Endothelial cell of umbilical vein (primary cell): ENCODE data around the gene SLC13A5. TPM values are rescaled to one million over a fixed set of nuclear protein-coding genes. Genes with fewer than 3 reads are reported as not detected.

Experiments
- BruUV-seq: library from RNA; stranded (reverse); fragments of 400-500 nt; replicated peaks from 2 replicates; lab custom pipeline; 2021; lab: Mats Ljungman, UMichigan
- CTCF ChIA-PET: fragments of 300-600, 350-600 bp; sonication (Branson Sonifier 250); formaldehyde crosslinking; loops from one replicate; lab custom pipeline; 2021; ENCODE audit warnings: antibody characterized with exemption, inconsistent platforms; lab: Charles Lee
- POLR2A ChIA-PET: fragments of 300-600, 350-600 bp; sonication (Branson Sonifier 250); formaldehyde crosslinking; loops from one replicate; lab custom pipeline; 2021; ENCODE audit warnings: antibody characterized with exemption, inconsistent platforms; lab: Charles Lee
- DNase-seq: peaks from one replicate; pipeline ENCODE4 v3.0.0-alpha.2; 2011; ENCODE audit warnings: low read depth, low spot score
- FAIRE-seq: peaks from 2 replicates; lab custom pipeline; 2011; peaks lifted over from hg19 to GRCh38; lab: Jason Lieb, UNC
- H2AFZ ChIP-seq: 2 replicates; pipeline ENCODE4 v1.6.0; 2012; ENCODE audit warnings: low read depth, low read length, control low read depth, inconsistent platforms
- H3K27ac ChIP-seq: 2 replicates; pipeline ENCODE4 v1.5.1; 2011; ENCODE audit warnings: low read depth, mild to moderate bottlenecking, control low read depth, low read length, moderate library complexity; ENCODE audit not compliant: insufficient read depth
- H3K27me3 ChIP-seq, 2 experiments: 2 replicates each; pipeline versions ENCODE4 v1.6.0 to v1.6.1; 2011; ENCODE audit warnings: low read length in 2 of 2, mixed read lengths in 1 of 2; ENCODE audit not compliant: control insufficient read depth in 2 of 2, insufficient read depth in 2 of 2
- H3K36me3 ChIP-seq, 2 experiments: 2 replicates in 1 of 2; 3 replicates in 1 of 2; pipeline ENCODE4 v1.5.1; 2011; ENCODE audit warnings: low read length in 2 of 2, mild to moderate bottlenecking in 1 of 2, moderate library complexity in 1 of 2; ENCODE audit not compliant: control insufficient read depth in 2 of 2, insufficient read depth in 2 of 2; ENCODE audit errors: extremely low read depth in 1 of 2
- H3K4me1 ChIP-seq: 3 replicates; pipeline ENCODE4 v1.5.1; 2011; ENCODE audit warnings: mild to moderate bottlenecking, low read length; ENCODE audit not compliant: control insufficient read depth, insufficient read depth; ENCODE audit errors: extremely low read depth
- H3K4me2 ChIP-seq: 2 replicates; pipeline ENCODE4 v1.6.1; 2011; ENCODE audit warnings: low read length, control low read depth, mixed read lengths; ENCODE audit not compliant: insufficient read depth
- H3K4me3 ChIP-seq, 3 experiments: fragments of 200-600 bp in 1 of 3; sonication (generic), shearing (Covaris generic) in 1 of 3; replicated peaks in 1 of 3; 2 replicates each; pipeline ENCODE4 v1.5.1; 2011 to 2016; ENCODE audit warnings: control low read depth in 3 of 3, low read length in 3 of 3, mild to moderate bottlenecking in 2 of 3, inconsistent platforms in 1 of 3, low read depth in 1 of 3, moderate library complexity in 1 of 3; ENCODE audit not compliant: insufficient read depth in 1 of 3
- H3K79me2 ChIP-seq: 2 replicates; pipeline ENCODE4 v1.6.0; 2012; ENCODE audit warnings: low read length, inconsistent platforms; ENCODE audit not compliant: control insufficient read depth, insufficient read depth
- H3K9ac ChIP-seq: replicated peaks from 2 replicates; pipeline ENCODE3; 2011; ENCODE audit warnings: low read length, control low read depth; ENCODE audit not compliant: insufficient read depth; ENCODE audit errors: extremely low read depth
- H3K9me1 ChIP-seq: replicated peaks from 3 replicates; pipeline ENCODE4 v1.6.0; 2011; ENCODE audit warnings: mild to moderate bottlenecking, low read length; ENCODE audit not compliant: control insufficient read depth, insufficient read depth; ENCODE audit errors: extremely low read depth
- H3K9me3 ChIP-seq: replicated peaks from 2 replicates; pipeline ENCODE4 v1.5.1; 2012; ENCODE audit warnings: low read length, inconsistent platforms; ENCODE audit not compliant: control insufficient read depth, insufficient read depth
- H4K20me1 ChIP-seq: replicated peaks from 2 replicates; pipeline ENCODE3; 2011; ENCODE audit warnings: mild to moderate bottlenecking, low read length; ENCODE audit not compliant: control insufficient read depth, insufficient read depth; ENCODE audit errors: extremely low read depth
- CTCF ChIP-seq, 2 donors: IDR thresholded peaks; 1 replicate in 1 of 2; 2 replicates in 1 of 2; pipeline ENCODE4 v1.5.1; 2011; ENCODE audit warnings: low read length in 2 of 2, mild to moderate bottlenecking in 2 of 2, moderate library complexity in 2 of 2, control low read depth in 1 of 2, inconsistent platforms in 1 of 2, low read depth in 1 of 2; ENCODE audit not compliant: insufficient read depth in 1 of 2; ENCODE audit errors: extremely low read depth in 1 of 2
- EZH2 ChIP-seq: IDR thresholded peaks from 2 replicates; pipeline ENCODE4 v1.6.1; 2012; ENCODE audit warnings: borderline replicate concordance, low read depth, mild to moderate bottlenecking, moderate library complexity, low read length, inconsistent platforms; ENCODE audit not compliant: severe bottlenecking
- FOS ChIP-seq: IDR thresholded peaks from 2 replicates; pipeline ENCODE4 v1.6.1; 2011; ENCODE audit warnings: mild to moderate bottlenecking, low read length, moderate library complexity, borderline replicate concordance; ENCODE audit not compliant: insufficient read depth
- GATA2 ChIP-seq: IDR thresholded peaks from 2 replicates; pipeline ENCODE4 v1.7.0; 2011; ENCODE audit warnings: low read depth, mild to moderate bottlenecking, moderate library complexity, mixed read lengths, low read length; ENCODE audit not compliant: insufficient read length, insufficient read depth
- JUN ChIP-seq: IDR thresholded peaks from 2 replicates; pipeline ENCODE4 v1.6.1; 2011; ENCODE audit warnings: borderline replicate concordance, low read depth; ENCODE audit not compliant: insufficient read length, insufficient read depth
- MAX ChIP-seq: IDR thresholded peaks from 2 replicates; pipeline ENCODE4 v1.6.1; 2011; ENCODE audit not compliant: insufficient read depth, insufficient read length
- MYC ChIP-seq: IDR thresholded peaks from one replicate; pipeline ENCODE4 v1.6.1; 2011; ENCODE audit warnings: mild to moderate bottlenecking, low read depth, low read length
- POLR2A ChIP-seq: IDR thresholded peaks from 2 replicates; pipeline ENCODE4 v1.6.1; 2012; ENCODE audit warnings: low read depth, mild to moderate bottlenecking, control low read depth, low read length
- POLR2AphosphoS5 ChIP-seq: IDR thresholded peaks from 2 replicates; pipeline ENCODE4 v1.6.1; 2012; ENCODE audit warnings: low read depth, mild to moderate bottlenecking, control low read depth, low read length, moderate library complexity; ENCODE audit not compliant: insufficient read depth
- dilution Hi-C: fragments of 300-500 bp; cut with MboI; formaldehyde crosslinking; loops from one replicate; pipeline ENCODE4 v1.15.0; 2019; ENCODE audit warnings: low sequenced_read_pairs; ENCODE audit not compliant: extremely low pct_ligation_motif_present
- intact Hi-C: fragments of 100-400 bp; cut with micrococcal nuclease; formaldehyde crosslinking; loops from one replicate; pipeline ENCODE4 v1.10.0; 2022
- polyA plus RNA-seq, 4 experiments: library from polyadenylated mRNA; depleted of rRNA in 3 of 4; stranded (reverse) in 3 of 4; unstranded in 1 of 4; fragments of >200 nt; gene quantifications; 2 replicates each; pipeline versions ENCODE4 v1.2.1 to v1.2.3, GENCODE V29; 2011 to 2012; ENCODE audit warnings: missing spikeins in 1 of 4
- total RNA-seq: library from RNA; stranded (reverse); gene quantifications from 2 replicates; pipeline ENCODE4 v1.2.3, GENCODE V29; 2021

SLC13A5 gene
- total and polyA plus RNA-seq, 2 donors (not counting 3 experiments of a cell fraction or from before 2014, with no cell fraction given): 0.03 TPM; not detected in 1

- H3K4me2 ChIP-seq: no peak overlapping the region
Measured at GRCh38 chr17:6708357-6708961, 4.7 kb downstream of the SLC13A5 start.

More at GRCh38 chr17:6708357-6708961, 4.7 kb downstream of the SLC13A5 start:
- no peaks in the 10 kb centered on the region for H3K9me1 ChIP-seq
- H3K27me3 ChIP-seq: peaks cover 19% of the 10 kb centered on the region in 2 experiments
- BruUV-seq: no TSS peak
- intact Hi-C loops: no loop called here
- H3K9ac ChIP-seq: no peak overlapping the region
- H2AFZ ChIP-seq: no peak overlapping the region
- ChIA-PET CTCF (no interaction called here), POLR2A (no interaction called here)
- H3K79me2 ChIP-seq: no peaks in the 10 kb centered on the region
- no peaks in the 10 kb centered on the region for H3K9me3 ChIP-seq
- TF ChIP-seq MYC (no peak), GATA2 (no peak), FOS (no peak), MAX (no peak), EZH2 (no peak), CTCF (IDR thresholded peaks at IDR 0.05; ENCODE audit: extremely low read depth in 1 of 2, insufficient read depth in 1 of 2, low read depth in 1 of 2, low read length in 2 of 2) (no peak), JUN (no peak), POLR2AphosphoS5 (no peak), POLR2A (no peak)
- no peaks in the 10 kb centered on the region for H4K20me1 ChIP-seq
- no peak for DNase-seq
- dilution Hi-C loops: no loop called here
- H3K36me3 ChIP-seq: no peaks in the 10 kb centered on the region
- no peak overlapping the region for H3K27ac ChIP-seq
- no peaks in the 10 kb centered on the region for H3K4me1 ChIP-seq
- FAIRE-seq: no peak
- no peak overlapping the region for H3K4me3 ChIP-seq
